GM12873 (cell line): ENCODE results near the gene MYO10.

Source experiments
- CTCF ChIP-seq: IDR thresholded peaks from 2 replicates; pipeline ENCODE4 v1.5.1; 2012; ENCODE audit warnings: low read depth, mild to moderate bottlenecking, moderate library complexity, low read length, control low read depth; ENCODE audit not compliant: insufficient read depth; ENCODE audit errors: missing control alignments

MYO10 gene

GRCh38 chr5:16794269-16794913 is 141.7 kb downstream of the MYO10 start:
- TF ChIP-seq CTCF: no peak

- no peak for TF ChIP-seq CTCF
Observed at GRCh38 chr5:16792598-16793275, 143.4 kb downstream of the MYO10 start.

- no peak for TF ChIP-seq CTCF
Observed at GRCh38 chr5:16791904-16792597, 144.0 kb downstream of the MYO10 start.

- TF ChIP-seq CTCF: peak; percentile 68
Observed at GRCh38 chr5:16791036-16791705, 144.9 kb downstream of the MYO10 start.

- no peak for TF ChIP-seq CTCF
Observed at GRCh38 chr5:16788957-16789356, 147.1 kb downstream of the MYO10 start.

GRCh38 chr5:16787278-16787677 is 148.8 kb downstream of the MYO10 start:
- TF ChIP-seq CTCF: no peak
